K562 (cell line): ENCODE results near the gene BPHL. TPM values are rescaled to one million over a fixed set of nuclear protein-coding genes. Genes with fewer than 3 reads are reported as not detected.

Experiments used
- BHLHE40 ChIP-seq: IDR thresholded peaks from 2 replicates; pipeline ENCODE4 v1.6.1; 2011; ENCODE audit warnings: low read length, improper control_type of control experiment
- DEAF1 ChIP-seq: fragments of 450-650 bp; formaldehyde crosslinking; IDR thresholded peaks from 2 replicates; pipeline ENCODE4 v1.4.0; 2020; ENCODE audit warnings: mild to moderate bottlenecking, moderate library complexity
- E2F6 ChIP-seq, 2 experiments: IDR thresholded peaks; 2 replicates each; pipeline ENCODE4 v1.6.1; 2011; ENCODE audit warnings: borderline replicate concordance in 1 of 2, control low read depth in 1 of 2, low read depth in 1 of 2, low read length in 1 of 2, mild to moderate bottlenecking in 1 of 2, mixed read lengths in 1 of 2, moderate library complexity in 1 of 2; ENCODE audit not compliant: insufficient read depth in 1 of 2, insufficient read length in 1 of 2, poor library complexity in 1 of 2, severe bottlenecking in 1 of 2; ENCODE audit errors: extremely low read depth in 1 of 2
- ELF1 ChIP-seq: fragments of 200-800 bp; sonication (Bioruptor generic); IDR thresholded peaks from 2 replicates; pipeline ENCODE4 v1.6.1; 2016; ENCODE audit warnings: missing genetic modification characterization, missing compliant biosample characterization
- ETV6 ChIP-seq, 3 experiments: fragments of 150-350 bp in 1 of 3; sonication (generic) in 1 of 3; formaldehyde crosslinking in 1 of 3; IDR thresholded peaks; 2 replicates each; pipeline versions ENCODE4 v1.6.1 to v1.8.0; 2014 to 2022; ENCODE audit warnings: borderline replicate concordance in 2 of 3, low read depth in 2 of 3, antibody characterized with exemption in 1 of 3, low read length in 1 of 3, mild to moderate bottlenecking in 1 of 3, missing genetic modification reagents in 1 of 3
- EZH2 ChIP-seq: IDR thresholded peaks from 2 replicates; pipeline ENCODE4 v1.6.1; 2012; ENCODE audit warnings: low read depth, mild to moderate bottlenecking, inconsistent platforms, low read length, borderline replicate concordance
- FIP1L1 ChIP-seq: fragments of 200-400 bp; formaldehyde crosslinking; IDR thresholded peaks from 2 replicates; pipeline ENCODE4 v1.6.1; 2018; ENCODE audit warnings: mild to moderate bottlenecking, low read depth, low read length; ENCODE audit not compliant: poor library complexity, severe bottlenecking
- HMG20B ChIP-seq: fragments of 250-450 bp; sonication (Bioruptor Pico); IDR thresholded peaks from 2 replicates; pipeline ENCODE4 v1.5.0; 2021; ENCODE audit warnings: mild to moderate bottlenecking
- HNRNPUL1 ChIP-seq: fragments of 200-400 bp; formaldehyde crosslinking; IDR thresholded peaks from 2 replicates; pipeline ENCODE4 v1.6.1; 2017; ENCODE audit warnings: low read length
- HSF4 ChIP-seq: fragments of 250-450 bp; sonication (Bioruptor Pico); IDR thresholded peaks from 2 replicates; pipeline ENCODE4 v2.1.2; 2022; ENCODE audit warnings: mild to moderate bottlenecking, moderate library complexity, borderline replicate concordance
- KDM2B ChIP-seq: fragments of 250-450 bp; sonication (Bioruptor Pico); IDR thresholded peaks from 2 replicates; pipeline ENCODE4 v1.8.0; 2021; ENCODE audit warnings: mild to moderate bottlenecking, moderate library complexity
- NFE2L1 ChIP-seq: fragments of 450-650 bp; IDR thresholded peaks from 2 replicates; pipeline ENCODE4 v1.6.1; 2016; ENCODE audit warnings: missing genetic modification characterization, low read depth, mild to moderate bottlenecking, missing compliant biosample characterization, moderate library complexity, borderline replicate concordance
- PTBP1 ChIP-seq: fragments of 200-400 bp; formaldehyde crosslinking; IDR thresholded peaks from 2 replicates; pipeline ENCODE4 v1.6.1; 2017; ENCODE audit warnings: low read depth, low read length
- PTRF ChIP-seq: fragments of 450-650 bp; IDR thresholded peaks from 2 replicates; pipeline ENCODE4 v1.6.1; 2016; ENCODE audit warnings: mild to moderate bottlenecking, missing genetic modification characterization, missing compliant biosample characterization
- RB1 ChIP-seq: fragments of 450-650 bp; IDR thresholded peaks from 2 replicates; pipeline ENCODE4 v1.6.1; 2017; ENCODE audit warnings: low read depth, mild to moderate bottlenecking
- TCF15 ChIP-seq: fragments of 250-450 bp; sonication (Bioruptor Pico); IDR thresholded peaks from 2 replicates; pipeline ENCODE4 v1.8.0; 2022; ENCODE audit warnings: moderate library complexity, mild to moderate bottlenecking, inconsistent platforms
- U2AF1 ChIP-seq: fragments of 200-400 bp; formaldehyde crosslinking; optimal IDR thresholded peaks from 2 replicates; pipeline ENCODE3; 2017; ENCODE audit warnings: mild to moderate bottlenecking, low read depth, low read length, moderate library complexity
- ZC3H4 ChIP-seq: sonication (generic); formaldehyde crosslinking; IDR thresholded peaks from 2 replicates; pipeline ENCODE4 v1.9.0; 2021; ENCODE audit warnings: missing genetic modification reagents, borderline replicate concordance
- ZFP30 ChIP-seq: fragments of 250-450 bp; sonication (Bioruptor Pico); IDR thresholded peaks from 2 replicates; pipeline ENCODE4 v1.8.0; 2022; ENCODE audit warnings: moderate library complexity, mild to moderate bottlenecking, inconsistent platforms, borderline replicate concordance
- ZNF639 ChIP-seq, 2 experiments: fragments of 200-800 bp in 1 of 2; sonication (Bioruptor generic) in 1 of 2; sonication (generic) in 1 of 2; formaldehyde crosslinking in 1 of 2; IDR thresholded peaks in 1 of 2; conservative IDR thresholded peaks in 1 of 2; 2 replicates each; pipeline versions ENCODE4 v1.5.0 to v1.6.1; 2016 to 2020; ENCODE audit warnings: missing compliant biosample characterization in 1 of 2, missing genetic modification characterization in 1 of 2, missing genetic modification reagents in 1 of 2
- ZNF76 ChIP-seq: fragments of 250-450 bp; sonication (Bioruptor Pico); IDR thresholded peaks from 2 replicates; pipeline ENCODE4 v1.4.0; 2020; ENCODE audit warnings: mild to moderate bottlenecking, moderate library complexity, borderline replicate concordance
- polyA plus RNA-seq, 8 experiments: library from polyadenylated mRNA; depleted of rRNA in 4 of 8; stranded (reverse) in 5 of 8; unstranded in 3 of 8; fragments of >200 nt; fragmentation: Nextera tagmentation in 2 of 8; fragmentation: Illumina TruSeq in 1 of 8; extraction: Ambion mirVana in 2 of 8; extraction: Trizol in 1 of 8; gene quantifications; 2 replicates each; pipeline versions ENCODE4 v1.2.1 to v1.2.3, GENCODE V29; 2011 to 2014; ENCODE audit warnings: inconsistent platforms in 1 of 8, missing spikeins in 1 of 8
- total RNA-seq, 7 experiments: library from RNA; depleted of rRNA in 6 of 7; stranded (reverse); fragments of >200 nt in 6 of 7; fragmentation: Illumina TruSeq in 2 of 7; extraction: Trizol in 2 of 7; gene quantifications; 2 replicates each; pipeline versions ENCODE4 v1.2.1 to v1.2.3, GENCODE V29; 2011 to 2021; ENCODE audit warnings: low replicate concordance in 1 of 7

BPHL gene
- total and polyA plus RNA-seq, 9 of the 15 experiments (the other 6 are each of a cell fraction or from before 2014, with no cell fraction given) = 3.5 to 17.4 (median 8.2) TPM

DNA sequence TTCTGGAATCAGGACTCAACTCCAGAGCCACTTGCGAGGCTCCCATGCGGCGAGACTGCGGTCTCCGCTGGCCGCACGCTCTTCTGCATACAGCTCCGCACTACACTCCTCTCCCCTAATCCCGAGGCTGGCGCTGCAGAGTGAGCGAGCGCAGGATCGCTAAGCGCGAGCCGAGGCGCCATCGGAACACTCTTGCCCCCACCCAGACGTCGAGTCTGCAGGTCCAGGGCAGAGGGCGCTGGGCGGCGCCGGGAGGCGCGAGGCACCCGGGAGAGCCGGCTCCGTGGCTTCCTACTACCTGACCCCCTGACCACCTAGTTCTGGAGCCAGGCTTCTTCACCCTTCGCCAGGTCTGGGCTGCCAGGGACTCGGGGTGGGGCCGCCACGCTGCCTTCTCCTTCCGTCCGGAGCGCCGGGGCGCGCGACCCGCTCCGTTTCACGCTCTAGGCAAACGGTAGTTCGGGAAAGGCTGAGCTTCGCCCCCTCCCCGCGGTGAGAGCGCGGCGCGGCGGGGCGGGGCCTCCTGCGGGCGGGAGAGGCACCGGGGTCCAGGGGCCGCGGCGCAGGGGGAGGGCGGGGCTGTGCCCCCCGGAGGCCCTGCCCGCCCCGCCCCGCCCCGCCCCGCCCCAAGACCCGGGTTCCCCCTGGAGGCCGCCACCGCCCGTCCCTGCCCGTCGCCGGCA lies 44.2 kb downstream of the BPHL start (continued):
- TF ChIP-seq E2F6 (IDR thresholded peaks at IDR 0.05; ENCODE audit: borderline replicate concordance in 1 of 2, extremely low read depth in 1 of 2, insufficient read depth in 1 of 2, insufficient read length in 1 of 2, low read depth in 1 of 2, low read length in 1 of 2, poor library complexity in 1 of 2, severe bottlenecking in 1 of 2) = peak; percentile 66 to 87
- no peak for TF ChIP-seq HNRNPUL1
- no peak for TF ChIP-seq PTRF (tag)
- no peak for TF ChIP-seq EZH2
- TF ChIP-seq NFE2L1 (tag) = no peak
- peak in 1 of 2 experiments; percentile 90; a peak in 2 of 4 replicates for TF ChIP-seq ZNF639 (CRISPR knock-in tag; conservative IDR thresholded peaks at IDR 0.05 in 1 of 2, IDR thresholded peaks at IDR 0.05 in 1 of 2)
- TF ChIP-seq KDM2B = peak; percentile 7; the same call in 1 of the 2 replicates
- TF ChIP-seq PTBP1 = no peak
- peak; percentile 95 for TF ChIP-seq FIP1L1
- no peak for TF ChIP-seq HSF4
- no peak for TF ChIP-seq U2AF1
- TF ChIP-seq ZFP30 = no peak
- TF ChIP-seq ZNF76 = peak; percentile 94
- no peak for TF ChIP-seq ELF1 (tag)
- TF ChIP-seq ETV6 (IDR thresholded peaks at IDR 0.05; ENCODE audit: borderline replicate concordance in 1 of 2, low read depth in 2 of 2, low read length in 1 of 2) = no peak
- no peak for TF ChIP-seq ETV6 (CRISPR knock-in tag; IDR thresholded peaks at IDR 0.05; ENCODE audit: borderline replicate concordance)
- no peak for TF ChIP-seq HMG20B (CRISPR knock-in tag)
- no peak; the same call in 1 of the 2 replicates for TF ChIP-seq ZC3H4 (CRISPR knock-in tag)
- 0 out of 2 replicates have a peak, but pooled peaks have one; percentile 71 for TF ChIP-seq TCF15 (CRISPR knock-in tag)
- peak; percentile 14; the same call in 1 of the 2 replicates for TF ChIP-seq DEAF1 (CRISPR knock-in tag)
- TF ChIP-seq RB1 = no peak
- TF ChIP-seq BHLHE40 = peak; percentile 30; the same call in 1 of the 2 replicates
